ENCODE data around the gene PRR20G. TPM values are rescaled to one million over a fixed set of nuclear protein-coding genes. Genes with fewer than 3 reads are reported as not detected.

Gene PRR20G
- total RNA-seq, 2 experiments from 2014 or later = not detected

GRCh38 chr3:127330385-127330784 is 42.5 kb upstream of the PRR20G start:
- BruUV-seq (replicated peaks) = no TSS peak
- Histone ChIP-seq H2AFZ (ENCODE audit: low read length) (no peak overlapping the region), H3K9me3 (ENCODE audit: low read length) (peaks cover 13% of the 10 kb centered on the region), H3K79me2 (ENCODE audit: insufficient read depth, low read depth, low read length) (no peaks in the 10 kb centered on the region), H3K27ac (ENCODE audit: low read depth, low read length, poor library complexity, severe bottlenecking) (no peak overlapping the region), H4K20me1 (ENCODE audit: insufficient read depth, low read length) (no peaks in the 10 kb centered on the region), H3K4me1 (ENCODE audit: insufficient read depth, low read length, poor library complexity, severe bottlenecking) (no peaks in the 10 kb centered on the region), H3K36me3 (ENCODE audit: insufficient read depth, low read length) (no peaks in the 10 kb centered on the region), H3K9me2 (ENCODE audit: insufficient read depth, low read length) (no peaks in the 10 kb centered on the region), H3K4me2 (ENCODE audit: low read length) (no peak overlapping the region), H3K4me3 (ENCODE audit: low read depth, low read length, poor library complexity, severe bottlenecking) (no peak overlapping the region)
- DNase-seq (ENCODE audit: low spot score) = no peak
- intact Hi-C loops (cut with micrococcal nuclease; ENCODE audit: unreplicated experiment) = no loop called here
- ChIA-PET POLR2A (interaction anchor here (0.7 kb wide), 1 partner anchor 23 kb away, joined by 3 read pairs; no protein-coding TSS in a partner anchor), CTCF (ENCODE audit: unreplicated experiment) (no interaction called here)
- TF ChIP-seq CTCF (conservative IDR thresholded peaks at IDR 0.05; ENCODE audit: low read length) (no peak), EZH2phosphoT487 (IDR thresholded peaks at IDR 0.05; ENCODE audit: borderline replicate concordance, low read depth, low read length) (no peak)

- Histone ChIP-seq H3K4me1 (ENCODE audit: insufficient read depth, low read length, poor library complexity, severe bottlenecking) (no peaks in the 10 kb centered on the region), H4K20me1 (ENCODE audit: insufficient read depth, low read length) (no peaks in the 10 kb centered on the region), H3K27ac (ENCODE audit: low read depth, low read length, poor library complexity, severe bottlenecking) (no peak overlapping the region), H3K9me2 (ENCODE audit: insufficient read depth, low read length) (no peaks in the 10 kb centered on the region), H3K36me3 (ENCODE audit: insufficient read depth, low read length) (no peaks in the 10 kb centered on the region), H3K4me2 (ENCODE audit: low read length) (no peak overlapping the region), H3K9me3 (ENCODE audit: low read length) (peaks cover 13% of the 10 kb centered on the region), H3K79me2 (ENCODE audit: insufficient read depth, low read depth, low read length) (no peaks in the 10 kb centered on the region), H2AFZ (ENCODE audit: low read length) (no peak overlapping the region), H3K4me3 (ENCODE audit: low read depth, low read length, poor library complexity, severe bottlenecking) (no peak overlapping the region)
- intact Hi-C loops (cut with micrococcal nuclease; ENCODE audit: unreplicated experiment) = no loop called here
- no peak for DNase-seq (ENCODE audit: low spot score)
- POLR2A ChIA-PET = interaction anchor here (0.7 kb wide), 1 partner anchor 24 kb away, joined by 3 read pairs; no protein-coding TSS in a partner anchor
- no peak for TF ChIP-seq EZH2phosphoT487 (IDR thresholded peaks at IDR 0.05; ENCODE audit: borderline replicate concordance, low read depth, low read length)
- no peak for TF ChIP-seq CTCF (conservative IDR thresholded peaks at IDR 0.05; ENCODE audit: low read length)
- no TSS peak for BruUV-seq (replicated peaks)
- CTCF ChIA-PET (ENCODE audit: unreplicated experiment) = no interaction called here
Observed at GRCh38 chr3:127329631-127330285, 41.9 kb upstream of the PRR20G start.

GRCh38 chr3:127328421-127328820 is 40.6 kb upstream of the PRR20G start:
- Histone ChIP-seq H2AFZ (ENCODE audit: low read length) (no peak overlapping the region), H3K9me2 (ENCODE audit: insufficient read depth, low read length) (no peaks in the 10 kb centered on the region), H3K79me2 (ENCODE audit: insufficient read depth, low read depth, low read length) (no peaks in the 10 kb centered on the region), H3K9me3 (ENCODE audit: low read length) (peaks cover 13% of the 10 kb centered on the region), H3K4me3 (ENCODE audit: low read depth, low read length, poor library complexity, severe bottlenecking) (no peak overlapping the region), H3K27ac (ENCODE audit: low read depth, low read length, poor library complexity, severe bottlenecking) (no peak overlapping the region), H3K4me1 (ENCODE audit: insufficient read depth, low read length, poor library complexity, severe bottlenecking) (no peaks in the 10 kb centered on the region), H3K4me2 (ENCODE audit: low read length) (no peak overlapping the region), H4K20me1 (ENCODE audit: insufficient read depth, low read length) (no peaks in the 10 kb centered on the region), H3K36me3 (ENCODE audit: insufficient read depth, low read length) (no peaks in the 10 kb centered on the region)
- DNase-seq (ENCODE audit: low spot score) = no peak
- intact Hi-C loops (cut with micrococcal nuclease; ENCODE audit: unreplicated experiment) = no loop called here
- ChIA-PET POLR2A (no interaction called here), CTCF (ENCODE audit: unreplicated experiment) (no interaction called here)
- TF ChIP-seq CTCF (conservative IDR thresholded peaks at IDR 0.05; ENCODE audit: low read length) (no peak), EZH2phosphoT487 (IDR thresholded peaks at IDR 0.05; ENCODE audit: borderline replicate concordance, low read depth, low read length) (no peak)
- BruUV-seq (replicated peaks) = no TSS peak
